PC-9 (cell line): Measurements from ENCODE around the gene PRRT2. TPM values are rescaled to one million over a fixed set of nuclear protein-coding genes. Genes with fewer than 3 reads are reported as not detected.
A peak's percentile ranks its signal among the peaks of the same experiment; 100 is the strongest.
"Not testable (repeated sequence)": the region's sequence is repeated elsewhere in the genome, so short reads cannot be mapped to it uniquely, and the experiment has no call there.

ENCODE experiments used
- BruUV-seq: library from RNA; stranded (reverse); fragments of 400-500 nt; replicated peaks from 2 replicates; lab custom pipeline; 2021; lab: Mats Ljungman, UMichigan
- CTCF ChIA-PET: fragments of 300-600 bp; sonication (Branson Sonifier 250); formaldehyde crosslinking; loops from one replicate; lab custom pipeline; 2022; ENCODE audit warnings: antibody characterized with exemption; lab: Charles Lee
- POLR2A ChIA-PET: fragments of 300-600 bp; sonication (Branson Sonifier 250); formaldehyde crosslinking; loops from one replicate; lab custom pipeline; 2022; ENCODE audit warnings: antibody characterized with exemption; ENCODE audit not compliant: unreplicated experiment; lab: Charles Lee
- DNase-seq, 2 experiments: peaks; one replicate each; pipeline versions ENCODE4 v3.0.0 to v3.0.0-alpha.2; 2015 to 2022; ENCODE audit warnings: mixed read lengths in 1 of 2
- H2AFZ ChIP-seq: fragments of 200-600 bp; sonication (generic); 2 replicates; pipeline ENCODE4 v1.8.1; 2017; ENCODE audit warnings: antibody characterized with exemption
- H3F3A ChIP-seq: fragments of 200-600 bp; sonication (generic); 2 replicates; pipeline ENCODE4 v1.8.1; 2017; ENCODE audit warnings: antibody characterized with exemption, mild to moderate bottlenecking, low read depth; ENCODE audit not compliant: insufficient read depth
- H3K27ac ChIP-seq: fragments of 200-600 bp; sonication (generic); 2 replicates; pipeline ENCODE4 v1.6.1; 2016; ENCODE audit warnings: mixed run types
- H3K27me3 ChIP-seq: fragments of 200-600 bp; sonication (generic); 2 replicates; pipeline ENCODE4 v1.6.1; 2016; ENCODE audit warnings: low read depth, mixed run types; ENCODE audit not compliant: insufficient read depth
- H3K36me3 ChIP-seq: fragments of 200-600 bp; sonication (generic); 2 replicates; pipeline ENCODE4 v1.6.1; 2016; ENCODE audit warnings: low read depth, mixed run types
- H3K4me1 ChIP-seq: fragments of 200-600 bp; sonication (generic); replicated peaks from 2 replicates; pipeline ENCODE4 v1.6.1; 2016; ENCODE audit warnings: mixed run types; ENCODE audit not compliant: insufficient read depth
- H3K4me2 ChIP-seq: fragments of 200-600 bp; sonication (generic); 2 replicates; pipeline ENCODE4 v1.6.1; 2017; ENCODE audit warnings: mixed run types
- H3K4me3 ChIP-seq: fragments of 200-600 bp; sonication (generic); 2 replicates; pipeline ENCODE4 v1.6.1; 2016; ENCODE audit warnings: mixed run types
- H3K79me2 ChIP-seq: fragments of 200-600 bp; sonication (generic); 2 replicates; pipeline ENCODE4 v1.6.1; 2017; ENCODE audit warnings: low read depth, mixed run types
- H3K9me2 ChIP-seq: fragments of 200-600 bp; sonication (generic); 2 replicates; pipeline ENCODE4 v1.8.1; 2017; ENCODE audit warnings: mild to moderate bottlenecking; ENCODE audit not compliant: insufficient read depth
- H3K9me3 ChIP-seq: fragments of 200-600 bp; sonication (generic); 2 replicates; pipeline ENCODE4 v1.8.1; 2016; ENCODE audit warnings: low read depth; ENCODE audit not compliant: insufficient read depth
- H4K20me1 ChIP-seq: fragments of 200-600 bp; sonication (generic); 2 replicates; pipeline ENCODE4 v1.8.1; 2017; ENCODE audit not compliant: insufficient read depth
- CTCF ChIP-seq: fragments of 200-600 bp; sonication (generic); conservative IDR thresholded peaks from 2 replicates; pipeline ENCODE4 v1.6.1; 2017; ENCODE audit warnings: mixed run types, antibody characterized with exemption, mild to moderate bottlenecking, moderate library complexity
- EZH2 ChIP-seq: fragments of 200-600 bp; sonication (generic); IDR thresholded peaks from 2 replicates; pipeline ENCODE4 v1.8.0; 2017; ENCODE audit warnings: antibody characterized with exemption, low read depth
- intact Hi-C: fragments of 100-400 bp; cut with micrococcal nuclease; formaldehyde crosslinking; loops from one replicate; pipeline ENCODE4 v1.10.0; 2022; ENCODE audit not compliant: unreplicated experiment
- total RNA-seq: library from RNA; stranded (reverse); gene quantifications from 2 replicates; pipeline ENCODE4 v1.2.3, GENCODE V29; 2021

Gene PRRT2
- total RNA-seq, 1 experiment from 2014 or later = 4.9 TPM

DNA sequence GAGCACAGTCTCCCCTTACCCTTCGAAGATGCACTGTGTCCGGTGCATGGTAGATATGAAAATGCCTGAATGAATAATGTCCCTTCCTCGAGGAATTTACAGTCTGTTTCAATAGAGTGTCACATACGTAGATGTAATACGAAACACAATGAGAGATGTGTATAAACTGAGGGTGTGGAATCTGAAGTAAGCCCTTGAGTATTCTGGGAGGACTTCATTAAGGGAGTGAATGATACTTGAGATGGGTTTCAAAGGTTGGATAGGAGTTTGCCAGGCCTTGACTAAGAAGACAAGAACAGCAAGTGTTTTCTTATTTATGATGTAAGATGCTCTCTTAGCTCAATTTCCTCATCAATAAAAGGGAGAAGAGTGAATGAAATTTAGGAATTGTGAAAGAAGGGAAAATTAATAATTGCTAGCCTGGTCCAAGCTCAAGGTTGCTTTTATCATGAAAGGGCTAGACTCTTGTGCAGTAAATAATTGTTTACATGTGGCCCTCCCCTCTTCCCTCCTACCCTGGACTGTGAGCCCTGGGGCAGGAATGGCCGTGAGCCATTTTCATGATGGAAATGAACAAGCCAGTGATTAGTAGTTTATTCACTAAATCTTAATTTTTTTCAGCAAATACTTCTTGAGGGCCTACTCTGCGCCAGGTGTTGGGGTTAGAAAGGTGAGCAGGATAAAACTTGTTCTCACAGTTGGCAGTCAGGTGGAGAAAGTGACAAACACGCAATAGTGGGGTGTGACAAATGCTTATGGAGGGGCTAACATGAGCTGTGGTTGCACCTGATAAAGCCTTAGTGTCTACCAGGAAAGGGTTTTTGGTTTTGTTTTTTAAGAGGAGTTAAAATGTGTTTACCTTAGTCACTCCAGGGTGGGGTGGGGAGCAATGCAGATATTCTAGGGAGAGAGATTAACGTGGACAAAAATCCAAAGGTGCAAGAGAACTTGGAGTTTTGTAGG, 19.9 kb upstream of the PRRT2 start:
- TF ChIP-seq CTCF (no peak), EZH2 (no peak)
- intact Hi-C loops = no loop called here
- Histone ChIP-seq H3K79me2 (peaks cover 61% of the 10 kb centered on the region), H3K4me2 (peak overlapping the region; percentile 94), H4K20me1 (0 out of 2 replicates have a peak, but pooled peaks cover 9% of the 10 kb centered on the region), H3K9me3 (no peaks in the 10 kb centered on the region), H3K27ac (no peak overlapping the region), H3K4me3 (peak overlapping the region; percentile 94), H3F3A (peaks cover 10% of the 10 kb centered on the region), H3K36me3 (peaks cover 8% of the 10 kb centered on the region; the same call in 1 of the 2 replicates), H2AFZ (peak overlapping the region; percentile 96; the same call in 1 of the 2 replicates), H3K9me2 (no peaks in the 10 kb centered on the region), H3K4me1 (peaks cover 17% of the 10 kb centered on the region), H3K27me3 (no peaks in the 10 kb centered on the region)
- DNase-seq = no peak
- ChIA-PET POLR2A (interaction anchor here (0.7 kb wide), 1 partner anchor 9 kb away, joined by 4 read pairs; no protein-coding TSS in a partner anchor), CTCF (no interaction called here)
- no TSS peak for BruUV-seq

DNA sequence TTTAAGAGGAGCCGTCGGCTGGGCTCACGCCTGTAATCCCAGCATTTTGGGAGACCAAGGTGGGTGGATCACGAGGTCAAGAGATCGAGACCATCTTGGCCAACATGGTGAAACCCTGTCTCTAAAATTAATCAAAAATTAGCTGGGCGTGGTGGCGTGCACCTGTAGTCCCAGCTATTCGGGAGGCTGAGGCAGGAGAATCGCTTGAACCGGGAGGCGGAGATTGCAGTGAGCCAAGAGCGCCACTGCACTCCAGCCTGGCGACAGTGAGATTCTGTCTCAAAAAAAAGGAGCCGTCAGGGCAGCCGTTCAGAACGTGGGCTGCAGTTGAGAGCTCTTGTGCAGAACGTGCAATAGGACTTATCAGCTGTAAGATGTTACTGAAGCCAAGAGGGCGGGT, 18.8 kb upstream of the PRRT2 start:
- Histone ChIP-seq H3K36me3 (peaks cover 17% of the 10 kb centered on the region), H3K79me2 (peaks cover 61% of the 10 kb centered on the region), H3K4me1 (peaks cover 17% of the 10 kb centered on the region)
- H3K27ac ChIP-seq, H3K4me3 ChIP-seq, intact Hi-C loops, H3K9me3 ChIP-seq, H3F3A ChIP-seq, H3K27me3 ChIP-seq, H4K20me1 ChIP-seq, H3K4me2 ChIP-seq, BruUV-seq, DNase-seq, H3K9me2 ChIP-seq, H2AFZ ChIP-seq: not testable (repeated sequence)
- ChIA-PET CTCF (interaction anchor here (0.7 kb wide), 1 partner anchor 74 kb away, joined by 3 read pairs; no protein-coding TSS in a partner anchor), POLR2A (interaction anchor here (0.7 kb wide), 1 partner anchor 108 kb away, joined by 3 read pairs; no protein-coding TSS in a partner anchor)

- H2AFZ ChIP-seq = no peak overlapping the region
- POLR2A ChIA-PET = no interaction called here
- no TSS peak for BruUV-seq
- peaks cover 3% of the 10 kb centered on the region for H3F3A ChIP-seq
- H3K4me3 ChIP-seq = no peak overlapping the region
- TF ChIP-seq EZH2 = no peak
- TF ChIP-seq CTCF = no peak
- DNase-seq = no peak
- H4K20me1 ChIP-seq = 0 out of 2 replicates have a peak, but pooled peaks cover 9% of the 10 kb centered on the region
- peaks cover 61% of the 10 kb centered on the region for H3K79me2 ChIP-seq
- no peaks in the 10 kb centered on the region for H3K27me3 ChIP-seq
- no peak overlapping the region for H3K4me2 ChIP-seq
- H3K4me1 ChIP-seq = peaks cover 16% of the 10 kb centered on the region
- peaks cover 20% of the 10 kb centered on the region for H3K36me3 ChIP-seq
- CTCF ChIA-PET = no interaction called here
- H3K9me3 ChIP-seq = no peaks in the 10 kb centered on the region
- intact Hi-C loops = no loop called here
- no peaks in the 10 kb centered on the region for H3K9me2 ChIP-seq
- H3K27ac ChIP-seq = no peak overlapping the region
Observed at GRCh38 chr16:29794231-29794710, 17.7 kb upstream of the PRRT2 start.
